ENCODE measurements around the gene BAK1.
A peak's percentile ranks its signal among the peaks of the same experiment; 100 is the strongest.
"Not testable (repeated sequence)": the region's sequence is repeated elsewhere in the genome, so short reads cannot be mapped to it uniquely, and the experiment has no call there.

The BAK1 gene

DNA sequence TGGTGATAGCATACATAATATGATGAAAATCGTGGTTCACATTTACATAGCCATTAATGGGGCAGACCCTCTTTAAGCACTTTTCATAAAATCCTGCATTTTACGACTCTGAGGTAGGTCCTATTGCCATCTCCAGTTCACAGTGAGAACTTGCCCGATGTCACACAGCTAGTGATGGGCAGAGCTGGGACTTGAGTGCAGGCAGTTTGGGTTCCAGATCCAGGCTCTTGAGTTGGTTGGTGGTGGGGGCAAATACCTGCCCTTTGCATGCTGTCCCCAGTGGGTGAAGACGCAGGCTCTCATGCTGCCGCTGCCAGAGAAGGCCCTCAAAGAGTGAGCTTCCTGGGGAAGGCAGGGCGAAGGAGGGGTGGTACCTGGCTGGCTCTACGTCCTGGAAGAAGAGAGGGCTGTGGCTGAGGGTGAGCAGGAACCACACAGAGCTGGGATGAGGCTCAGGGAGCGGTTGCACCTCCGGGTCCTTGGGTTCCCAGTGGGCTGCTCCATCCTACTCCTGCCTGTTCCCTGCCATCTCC lies 6.1 kb upstream of the BAK1 start:
- DNase-seq (ENCODE audit: low spot score) = no peak

DNA sequence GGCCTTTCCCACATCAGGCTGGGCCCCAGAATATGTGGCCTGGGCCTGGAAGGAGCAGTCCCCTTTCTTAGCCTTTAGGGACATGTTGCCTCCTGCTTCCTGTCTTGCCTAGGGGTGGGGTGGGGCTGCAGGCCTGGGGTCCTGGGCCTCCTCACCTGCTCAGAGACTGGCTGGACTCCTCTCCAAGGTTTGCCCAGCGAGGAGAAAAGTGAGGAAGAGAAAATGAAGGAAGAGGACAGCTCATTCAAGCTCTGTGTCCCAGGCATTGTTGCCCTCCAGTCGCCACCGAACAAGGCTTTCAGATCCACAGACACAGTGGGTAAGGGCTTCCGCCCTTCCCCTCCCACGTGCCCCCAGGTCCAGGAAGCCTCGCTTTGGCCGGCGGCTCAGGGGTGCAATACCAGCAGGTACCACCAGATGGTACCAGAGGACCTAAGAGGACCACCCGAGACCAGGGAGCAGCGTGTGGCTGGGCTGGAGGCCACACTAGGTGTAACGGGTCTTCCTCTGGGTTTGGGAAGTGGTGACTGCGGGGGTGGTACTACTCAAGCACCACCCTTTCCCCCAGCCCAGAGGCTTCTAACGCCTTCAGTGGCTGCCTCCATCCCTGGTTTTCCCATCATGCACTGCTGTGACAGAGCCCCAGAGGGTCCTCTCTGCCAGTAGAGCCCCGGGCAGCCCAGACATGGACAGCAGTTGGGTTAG lies 5.5 kb upstream of the BAK1 start:
- peak; percentile 66 for DNase-seq (ENCODE audit: low spot score)

DNA sequence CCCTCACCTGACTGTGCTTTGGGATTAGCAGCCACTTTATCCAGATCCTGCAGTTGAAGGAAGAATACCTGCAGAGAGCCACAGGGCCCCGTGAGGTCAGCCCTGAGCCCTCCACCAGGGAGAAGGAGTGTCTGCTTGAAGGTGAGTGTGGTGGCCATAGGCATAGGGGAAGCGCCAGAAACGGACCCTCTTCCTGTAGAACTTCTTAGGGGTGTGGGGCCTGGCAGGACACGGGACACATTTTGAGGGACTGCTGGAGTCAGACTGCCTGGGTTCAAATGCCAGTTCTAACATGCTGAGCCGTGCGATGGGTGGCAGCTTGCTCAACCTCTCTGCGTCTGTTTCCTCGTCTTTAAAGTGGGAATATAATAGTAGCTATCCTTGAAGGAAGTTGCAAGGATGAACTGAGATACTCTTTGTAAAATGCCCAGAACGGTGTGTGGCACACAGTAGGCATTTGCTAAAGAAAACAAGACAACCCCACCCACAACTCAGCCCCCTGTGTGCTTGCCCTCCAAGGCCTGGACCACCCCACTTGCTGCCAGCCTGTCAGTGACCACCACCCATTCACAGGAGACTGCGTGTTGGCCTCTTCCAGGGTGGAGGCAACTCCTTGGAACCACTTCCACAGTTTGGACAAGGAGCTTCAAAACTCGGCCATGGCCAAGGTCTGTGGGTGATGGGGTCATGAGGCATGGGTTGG lies 4.8 kb upstream of the BAK1 start:
- DNase-seq (ENCODE audit: low spot score) = no peak

DNA sequence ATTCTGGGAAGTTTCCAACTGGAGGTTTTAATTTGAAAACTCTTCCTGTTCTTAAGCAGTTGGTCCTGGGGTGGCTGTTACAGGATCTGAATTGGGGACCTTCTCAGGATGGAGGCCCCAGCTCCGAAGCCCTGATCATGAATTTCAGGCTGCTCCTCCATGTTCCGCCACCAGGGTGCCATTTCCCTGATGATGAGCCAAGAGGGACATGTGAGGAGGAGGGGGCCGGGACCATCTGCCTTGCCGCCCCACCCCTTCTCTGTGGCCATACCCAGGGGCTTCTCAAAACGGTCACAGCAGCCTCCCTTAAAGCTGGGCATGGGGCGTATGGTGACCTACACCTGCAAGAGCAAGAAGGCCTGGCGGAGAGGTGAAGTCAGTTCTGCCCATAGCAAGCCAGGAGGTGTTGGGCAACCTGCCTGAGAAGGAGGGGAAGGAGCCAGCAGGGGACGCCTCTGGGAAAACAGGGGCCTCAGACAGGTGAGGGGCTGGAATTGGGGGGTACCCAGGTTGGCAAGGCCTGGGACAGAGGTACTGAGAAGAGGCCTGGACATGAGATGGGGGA lies 3.6 kb upstream of the BAK1 start:
- no peak for DNase-seq (ENCODE audit: low spot score)

DNA sequence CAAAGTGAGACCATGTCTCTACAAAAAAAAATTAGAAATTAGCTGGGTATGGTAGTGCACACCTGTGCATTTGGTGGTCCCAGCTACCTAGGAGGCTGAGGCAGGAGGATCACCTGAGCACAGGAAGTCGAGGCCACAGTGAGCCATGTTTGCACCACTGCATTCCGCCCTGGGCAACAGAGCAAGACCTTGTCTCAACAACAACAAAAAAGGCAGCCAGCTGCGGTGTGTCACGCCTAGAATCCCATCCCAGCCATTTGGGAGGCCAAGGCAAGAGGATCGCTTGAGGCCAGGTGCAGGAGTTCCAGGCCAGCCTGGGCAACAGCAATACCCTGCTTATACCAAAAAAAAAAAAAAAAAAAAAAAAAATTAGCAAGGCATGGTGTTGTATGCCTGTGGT lies 1.1 kb upstream of the BAK1 start:
- no peak for DNase-seq (ENCODE audit: low spot score)

DNA sequence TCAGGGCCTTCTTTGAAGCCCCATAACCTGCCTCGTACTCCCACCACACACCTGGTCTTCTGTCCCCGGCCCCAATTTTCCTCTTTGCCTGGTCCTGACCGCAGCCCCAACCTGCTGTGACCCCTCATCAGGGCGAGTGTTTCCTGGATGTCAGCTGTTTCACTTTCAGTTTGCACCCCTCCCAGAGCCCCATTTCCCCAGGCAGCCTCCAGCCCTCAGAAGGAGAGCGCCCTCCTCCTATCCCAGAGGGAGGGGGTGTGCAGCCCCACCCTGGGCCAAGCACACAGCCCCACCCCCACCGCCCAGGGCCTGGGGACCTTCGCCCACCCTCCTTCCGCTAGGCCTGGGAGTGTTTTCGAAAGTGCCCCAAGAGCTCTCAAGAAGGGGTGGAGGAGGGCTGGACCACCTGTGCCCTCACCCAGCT lies 1.5 kb downstream of the BAK1 start:
- DNase-seq (ENCODE audit: low spot score) = no peak

DNA sequence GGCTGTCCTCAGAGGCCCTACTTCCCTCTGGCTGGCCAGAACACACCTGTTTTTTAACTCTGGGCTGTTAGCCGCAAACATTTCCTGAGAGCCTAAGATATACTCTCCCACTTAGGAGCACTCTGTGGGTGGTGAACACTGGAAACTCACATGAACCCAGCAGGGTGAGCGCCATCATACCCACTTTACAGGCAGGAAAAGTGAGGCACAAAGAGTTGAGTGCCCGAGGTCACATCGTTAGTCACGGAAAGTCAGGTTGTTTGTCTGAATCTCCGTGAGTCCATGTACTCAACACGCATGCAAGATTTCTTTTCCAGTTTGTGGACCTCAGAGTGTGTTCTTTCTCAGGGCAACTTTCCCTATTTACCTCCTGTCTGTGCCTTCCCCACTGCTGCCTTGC lies 1.9 kb downstream of the BAK1 start:
- no peak for DNase-seq (ENCODE audit: low spot score)

DNA sequence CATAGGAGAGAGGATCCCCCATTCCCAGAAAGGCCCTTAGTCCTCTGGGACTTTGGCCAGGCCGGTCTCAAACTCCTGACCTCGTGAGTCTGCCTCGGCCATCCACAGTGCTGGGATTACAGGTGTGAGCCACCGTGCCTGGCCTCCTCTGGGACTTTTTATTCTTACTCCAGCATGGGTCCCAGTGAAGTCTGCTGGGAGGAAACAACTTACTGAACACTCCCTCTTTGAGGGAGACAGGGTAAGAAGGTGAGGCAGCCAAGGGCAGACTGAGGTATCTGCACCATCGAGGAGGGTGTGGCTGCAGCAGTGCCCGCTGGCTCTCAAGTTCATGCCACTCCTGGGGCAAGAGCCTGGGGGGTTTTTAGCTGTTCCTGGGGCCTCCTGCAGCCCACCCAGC lies 2.4 kb downstream of the BAK1 start:
- no peak for DNase-seq (ENCODE audit: low spot score)

DNA sequence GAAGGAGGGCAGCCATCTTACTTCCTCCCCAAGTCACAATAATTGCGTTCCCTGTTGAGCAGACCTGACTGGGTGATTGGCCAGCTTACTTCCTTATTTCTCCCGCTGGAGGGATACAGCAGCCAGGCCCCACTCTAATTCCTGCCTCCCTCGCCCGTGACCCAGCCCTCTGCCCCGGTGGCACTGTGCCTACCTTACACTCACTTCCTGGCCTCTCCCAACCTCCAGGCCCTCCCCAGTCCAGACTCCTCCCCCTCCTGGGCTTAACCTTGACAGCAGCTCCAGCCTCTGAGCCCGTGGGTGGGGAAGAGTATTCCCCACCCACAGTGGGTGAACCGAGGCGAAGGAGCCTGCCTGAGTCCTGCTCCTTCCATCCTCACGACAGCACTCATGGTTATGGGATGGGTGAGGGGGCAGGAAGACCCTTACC lies 3.0 kb downstream of the BAK1 start:
- DNase-seq (ENCODE audit: low spot score) = no peak

DNA sequence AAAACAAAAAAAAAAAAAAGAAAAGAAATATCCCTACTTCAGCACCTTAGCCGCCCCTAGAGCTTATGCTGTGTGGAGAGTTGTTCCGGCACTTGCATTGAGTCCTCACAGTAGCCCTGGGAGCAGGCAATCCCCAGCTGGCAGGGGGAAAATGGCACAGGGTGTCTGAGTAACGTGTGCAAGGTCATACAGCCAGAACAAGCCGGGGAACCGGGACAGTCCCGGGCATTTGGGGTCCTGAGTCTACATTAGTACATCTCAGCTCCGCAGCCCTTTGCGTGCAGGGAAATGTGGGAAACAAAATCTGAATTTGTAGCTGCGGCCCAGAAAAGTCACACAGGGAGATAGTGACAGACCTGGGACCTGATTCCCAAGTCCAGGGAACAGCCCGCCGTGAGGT lies 3.4 kb downstream of the BAK1 start:
- no peak for DNase-seq (ENCODE audit: low spot score)

DNA sequence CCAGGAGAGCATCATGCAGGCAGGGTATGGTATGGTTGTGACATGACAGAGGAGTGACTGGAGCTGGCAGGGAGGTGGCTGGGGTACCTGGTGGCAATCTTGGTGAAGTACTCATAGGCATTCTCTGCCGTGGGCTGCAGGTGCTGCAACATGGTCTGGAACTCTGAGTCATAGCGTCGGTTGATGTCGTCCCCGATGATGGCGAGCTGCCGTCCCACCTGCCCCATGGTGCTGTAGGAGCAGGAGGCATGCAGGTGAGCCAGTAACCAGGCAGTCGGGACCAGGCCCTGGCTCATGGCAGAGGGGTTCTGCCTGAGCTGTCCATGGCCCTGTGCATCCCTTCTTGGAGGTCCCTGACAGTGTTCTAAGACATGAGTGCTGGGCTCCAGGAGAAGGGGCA lies 4.9 kb downstream of the BAK1 start:
- no peak for DNase-seq (ENCODE audit: low spot score)

DNA sequence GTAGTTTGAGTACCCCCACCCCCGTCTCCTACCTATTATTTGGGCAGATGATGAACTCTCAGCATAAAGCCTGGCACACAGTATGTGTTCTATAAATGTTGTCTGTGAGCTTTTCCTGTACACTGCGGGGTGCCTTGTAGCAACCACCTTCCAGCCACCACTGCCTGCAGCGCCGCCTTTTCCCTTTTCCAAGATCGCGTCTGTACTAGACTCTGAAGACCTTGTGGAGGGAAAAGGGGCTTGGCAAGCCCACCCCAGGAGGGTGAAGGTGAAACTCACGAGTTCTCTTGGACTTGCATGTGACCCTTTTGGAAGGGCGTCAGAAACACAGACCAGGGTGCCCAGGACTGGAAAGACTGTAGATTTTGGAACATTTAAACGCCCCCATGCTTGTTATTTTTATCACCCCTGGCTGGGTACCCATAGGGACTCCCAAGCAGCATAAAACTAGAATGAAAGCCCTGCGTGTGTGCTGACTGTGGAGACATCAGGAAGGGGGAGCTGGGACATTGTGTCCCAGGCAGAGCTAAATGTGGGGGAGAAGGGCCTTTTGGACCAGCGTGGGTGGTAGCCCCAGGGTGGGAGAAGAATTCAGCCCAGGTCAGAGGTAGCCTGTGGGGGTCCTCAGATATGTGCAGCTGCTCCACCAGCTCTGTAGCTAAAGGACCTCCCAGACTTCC lies 8.3 kb downstream of the BAK1 start:
- DNase-seq (ENCODE audit: low spot score) = no peak

DNA sequence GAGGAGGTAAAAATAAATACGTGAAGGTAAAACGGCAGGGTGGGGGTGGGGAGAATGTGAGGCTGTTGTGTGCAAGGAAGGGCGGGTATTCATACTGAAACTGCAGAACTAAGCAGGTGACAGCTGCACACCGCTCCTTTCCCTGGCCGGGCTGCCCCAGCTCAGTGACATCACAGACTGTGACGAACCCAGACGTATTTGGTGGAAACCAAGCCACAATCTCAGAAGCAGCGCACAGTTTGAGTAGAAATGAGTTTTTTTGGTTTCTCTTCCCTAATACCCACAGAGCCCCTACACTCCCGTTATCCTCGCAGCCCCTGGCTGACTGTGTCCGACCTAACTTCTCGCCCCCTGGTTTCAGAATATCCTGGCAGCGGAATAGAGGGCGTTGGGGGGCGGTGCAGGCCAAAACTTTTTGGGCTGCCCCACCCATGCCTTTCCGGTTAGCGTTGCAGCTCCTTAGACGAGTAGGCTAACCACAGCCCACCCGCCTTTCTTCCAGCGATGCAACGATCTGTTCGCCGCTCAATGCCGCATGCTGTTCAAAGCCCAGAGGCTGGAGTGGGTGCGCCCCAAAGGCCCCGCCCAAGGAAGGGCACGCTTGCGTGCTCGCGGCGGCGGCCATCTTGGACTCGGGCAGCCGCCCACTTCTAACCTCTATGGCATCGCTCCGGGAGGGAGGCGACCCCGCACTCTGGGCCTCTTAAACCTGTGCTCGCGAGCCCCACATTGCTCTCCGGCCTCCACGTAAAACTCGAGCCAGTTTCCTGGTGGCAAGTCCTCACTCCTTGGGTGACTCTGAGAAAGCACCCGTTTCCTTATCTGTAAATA lies 9.1 kb downstream of the BAK1 start:
- DNase-seq (ENCODE audit: low spot score) = peak; percentile 71

DNA sequence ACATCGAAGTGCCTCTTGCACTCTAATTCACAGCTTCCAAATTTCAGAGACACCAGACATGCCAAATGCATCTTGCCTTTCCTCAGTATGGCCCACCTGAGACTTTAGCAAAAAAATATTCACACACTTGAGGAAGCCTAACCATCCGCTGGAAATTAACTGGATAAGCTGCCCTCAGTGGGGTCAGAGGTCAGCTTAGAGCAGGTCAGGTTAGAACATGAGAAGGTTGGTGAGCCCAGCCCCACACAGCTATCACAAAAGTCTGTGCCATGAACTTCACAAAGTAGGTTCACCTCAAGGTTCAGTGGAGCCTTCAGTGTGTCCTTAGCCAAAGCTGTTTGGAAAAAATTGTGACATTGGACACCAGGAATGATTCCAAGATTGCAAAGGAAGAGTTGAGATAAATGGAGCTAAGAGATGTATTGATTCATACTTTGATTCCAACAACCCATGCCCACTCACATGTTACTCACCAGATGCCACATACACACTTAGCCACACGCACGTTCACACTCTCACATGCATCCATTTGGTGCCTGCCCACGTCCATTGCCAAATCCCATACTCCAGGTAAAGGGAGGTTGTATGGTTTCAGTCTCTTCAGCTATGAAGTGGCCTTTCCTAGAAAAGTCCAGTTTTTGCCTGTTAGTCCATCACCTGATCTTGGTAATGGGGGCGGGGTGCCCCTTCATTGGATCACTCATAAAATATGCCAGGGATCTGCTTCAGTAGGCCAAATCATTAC lies 11.1 kb downstream of the BAK1 start:
- DNase-seq (ENCODE audit: low spot score) = no peak

DNA sequence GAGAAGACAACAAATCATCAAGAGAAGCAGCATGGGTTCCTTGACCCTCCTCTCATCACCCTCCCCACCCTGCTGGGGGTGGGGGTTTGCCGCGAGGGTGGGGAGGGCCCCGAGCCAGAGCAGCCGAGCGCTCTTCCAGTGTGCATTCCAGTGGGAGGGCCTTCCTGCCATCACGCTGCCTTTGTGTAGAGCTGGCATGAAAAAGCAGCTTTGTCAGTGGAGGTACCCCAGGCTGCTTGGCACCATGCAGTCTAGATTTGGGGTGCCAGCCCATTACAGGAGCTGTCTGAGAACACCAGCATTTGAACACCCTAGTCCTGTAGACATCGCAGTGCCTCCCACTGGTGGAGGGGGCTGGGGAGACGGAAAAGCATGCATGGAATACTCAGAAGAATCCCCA lies 12.2 kb downstream of the BAK1 start:
- no peak for DNase-seq (ENCODE audit: low spot score)

DNA sequence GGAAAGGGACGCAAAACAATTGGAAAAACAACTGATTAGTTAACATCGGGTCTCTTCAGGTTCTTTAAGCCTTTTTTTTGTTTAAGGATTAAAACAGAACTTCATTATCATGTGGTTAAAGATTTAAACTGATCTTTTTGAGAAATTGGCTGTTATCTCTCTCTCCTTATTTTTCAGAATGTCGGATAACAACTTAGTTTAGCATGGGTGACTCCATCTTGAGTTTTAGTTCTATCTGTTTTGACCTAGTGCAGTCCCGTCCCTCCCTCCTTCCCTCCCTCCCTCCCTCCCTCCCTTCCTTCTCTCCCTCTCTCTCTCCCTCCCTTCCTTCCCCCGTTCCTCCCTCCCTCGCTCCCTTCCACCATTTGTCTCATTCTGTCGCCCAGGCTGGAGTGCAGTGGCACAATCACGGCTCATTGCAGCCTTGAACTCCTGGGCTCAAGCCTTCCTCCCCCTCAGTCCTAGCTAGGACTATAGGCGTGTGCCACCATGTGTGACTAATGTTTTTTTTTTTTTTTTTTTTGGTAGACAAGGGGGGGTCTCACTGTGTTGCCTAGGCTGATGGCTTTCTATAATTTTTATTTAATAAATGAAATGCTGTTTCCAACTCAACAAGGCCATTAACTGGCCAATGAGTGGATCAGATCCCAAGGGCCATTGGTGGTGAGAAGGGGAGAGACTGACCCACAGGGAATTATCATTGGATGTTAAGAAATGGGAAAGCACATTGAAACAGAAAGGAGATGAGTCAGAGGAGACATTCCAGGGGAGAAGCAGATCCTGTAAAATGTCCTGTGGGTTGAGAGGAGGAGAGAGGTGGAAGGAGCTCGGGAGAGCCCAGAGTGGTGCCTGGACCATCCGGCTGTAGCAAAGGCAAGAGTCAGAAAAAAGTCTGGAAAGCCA lies 13.6 kb downstream of the BAK1 start:
- DNase-seq (ENCODE audit: low spot score) = no peak

DNA sequence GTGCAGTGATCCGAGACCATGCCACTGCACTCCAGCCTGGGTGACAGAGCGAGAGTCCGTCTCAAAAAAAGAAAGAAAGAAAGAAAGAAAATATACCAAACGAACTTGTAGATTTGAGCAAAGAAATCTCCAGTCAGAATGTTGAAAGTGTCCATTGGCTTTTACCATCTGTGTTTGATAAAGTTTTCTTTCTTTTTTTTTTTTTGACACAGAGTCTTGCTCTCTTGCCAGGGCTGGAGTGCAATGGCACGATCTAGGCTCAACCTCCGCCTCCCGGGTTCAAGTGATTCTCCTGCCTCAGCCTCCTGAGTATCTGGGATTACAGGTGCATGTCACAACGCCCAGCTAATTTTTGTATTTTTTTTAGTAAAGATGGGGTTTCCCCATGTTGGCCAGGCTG lies 21.3 kb downstream of the BAK1 start:
- no peak for DNase-seq (ENCODE audit: low spot score)

DNA sequence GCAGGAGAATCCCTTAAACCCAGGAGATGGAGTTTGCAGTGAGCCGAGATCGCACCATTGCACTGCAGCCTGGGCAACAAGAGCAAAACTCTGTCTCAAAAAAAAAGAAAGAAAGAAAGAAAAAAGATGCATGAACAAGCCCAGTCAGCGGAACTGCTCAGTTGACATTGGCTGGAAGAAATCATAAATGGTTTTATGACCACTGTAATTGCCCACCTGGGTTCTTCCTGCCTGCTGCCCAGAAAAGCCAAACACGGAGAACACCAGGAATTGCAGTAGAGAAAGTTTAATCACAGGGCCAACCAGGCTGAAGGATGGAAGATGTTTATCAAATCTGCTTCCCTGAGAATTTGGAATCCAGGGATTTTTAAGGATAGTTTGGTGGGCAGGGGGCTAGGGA lies 22.7 kb downstream of the BAK1 start:
- DNase-seq (ENCODE audit: low spot score) = no peak

DNA sequence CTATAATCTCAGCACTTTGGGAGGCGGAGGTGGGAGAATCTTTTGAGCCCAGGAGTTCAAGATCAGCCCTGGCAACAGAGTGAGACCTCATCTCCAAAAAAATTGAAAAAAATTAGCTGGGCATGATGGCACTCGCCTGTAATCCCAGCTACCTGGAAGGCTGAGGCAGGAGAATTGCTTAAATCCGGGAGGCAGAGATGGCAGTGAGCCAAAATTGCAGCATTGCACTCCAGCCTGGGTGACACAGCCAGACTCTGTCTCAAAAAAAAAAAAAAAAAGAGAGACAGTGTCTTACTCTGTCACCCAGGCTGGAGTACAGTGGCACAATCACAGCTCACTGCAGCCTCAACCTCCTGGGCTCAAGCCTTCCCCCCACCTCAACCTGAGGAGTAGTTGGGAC lies 27.2 kb downstream of the BAK1 start:
- not testable (repeated sequence) for DNase-seq (ENCODE audit: low spot score)

DNA sequence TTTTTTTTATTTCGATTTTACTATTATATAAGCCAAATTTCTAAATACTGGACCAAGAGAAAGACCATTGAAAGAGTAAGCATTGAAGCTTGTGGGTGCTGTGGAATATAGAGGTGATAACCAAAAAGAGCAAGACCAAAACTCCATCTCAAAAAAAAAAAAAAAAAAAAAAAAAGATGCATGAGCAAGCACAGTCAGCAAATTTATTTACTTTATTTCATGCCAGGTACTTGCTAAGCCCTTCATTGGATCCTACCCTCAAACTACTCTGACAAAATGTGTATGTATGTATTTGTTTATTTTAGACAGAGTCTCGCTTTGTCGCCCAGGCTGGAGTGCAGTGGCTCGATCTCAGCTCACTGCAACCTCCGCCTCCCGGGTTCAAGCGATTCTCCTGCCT lies 27.8 kb downstream of the BAK1 start:
- no peak for DNase-seq (ENCODE audit: low spot score)
